Progenitor cell of endocrine pancreas (in vitro differentiated cells): Measurements from ENCODE around the gene RIN2. TPM values are rescaled to one million over a fixed set of nuclear protein-coding genes. Genes with fewer than 3 reads are reported as not detected.

Experiments used
- DNase-seq: peaks from one replicate; pipeline ENCODE4 v3.0.0; 2021; ENCODE audit warnings: low spot score; ENCODE audit not compliant: unreplicated experiment
- H3K27ac Mint-ChIP-seq: 2 replicates; pipeline ENCODE4 v1.8.0; 2021; ENCODE audit warnings: mild to moderate bottlenecking, moderate library complexity, mixed read lengths
- H3K27me3 Mint-ChIP-seq: 2 replicates; pipeline ENCODE4 v1.8.0; 2021; ENCODE audit warnings: mixed read lengths
- H3K36me3 Mint-ChIP-seq: 2 replicates; pipeline ENCODE4 v1.8.0; 2022; ENCODE audit warnings: mixed read lengths; ENCODE audit not compliant: insufficient read depth
- H3K4me1 Mint-ChIP-seq: 2 replicates; pipeline ENCODE4 v1.8.0; 2021; ENCODE audit warnings: low read depth, mixed read lengths
- H3K4me3 Mint-ChIP-seq: 2 replicates; pipeline ENCODE4 v1.8.0; 2021; ENCODE audit warnings: low read depth, mild to moderate bottlenecking, moderate library complexity, mixed read lengths
- H3K9me3 Mint-ChIP-seq: 2 replicates; pipeline ENCODE4 v1.8.0; 2021; ENCODE audit warnings: low read depth, mixed read lengths
- CTCF ChIP-seq: fragments of 200-600 bp; sonication (generic); IDR thresholded peaks from one replicate; pipeline ENCODE4 v1.5.0; 2021; ENCODE audit warnings: antibody characterized with exemption, mild to moderate bottlenecking; ENCODE audit not compliant: unreplicated experiment
- total RNA-seq: library from RNA; stranded (reverse); gene quantifications from 2 replicates; pipeline ENCODE4 v1.2.1, GENCODE V29; 2021

Gene RIN2
- total RNA-seq, 1 donor from 2014 or later = 36.1 TPM

GRCh38 chr20:19807191-19807945 is 49.3 kb downstream of the RIN2 start:
- Mint-ChIP-seq H3K27me3 (no peaks in the 10 kb centered on the region), H3K9me3 (peaks cover 16% of the 10 kb centered on the region), H3K4me3 (no peak overlapping the region), H3K27ac (no peak overlapping the region), H3K36me3 (peaks cover 47% of the 10 kb centered on the region), H3K4me1 (no peaks in the 10 kb centered on the region)
- no peak for DNase-seq
- no peak for TF ChIP-seq CTCF
